ENCODE results near the gene TIGD6. TPM values are rescaled to one million over a fixed set of nuclear protein-coding genes. Genes with fewer than 3 reads are reported as not detected.

TIGD6 gene
- total RNA-seq, 6 donors from 2014 or later, result 2.2 to 6.3 (median 4.1) TPM

- Histone ChIP-seq H3K36me3 (peaks cover 3 to 56% (median 30%) of the 10 kb centered on the region in 4 donors), H3K27ac (no peak overlapping the region), H3K4me1 (no peaks in the 10 kb centered on the region), H3K9me3 (no peaks in the 10 kb centered on the region), H3K4me3 (no peak overlapping the region), H3K27me3 (no peaks in the 10 kb centered on the region)
- no peak for ATAC-seq (ENCODE audit: low FRiP score in 2 of 2)
- WGBS, 2 donors, result 79 to 88% methylated on average over 1 of the region's 1 CpG
- TF ChIP-seq POLR2AphosphoS5 (IDR thresholded peaks at IDR 0.05), result no peak
- no peak for TF ChIP-seq CTCF (IDR thresholded peaks at IDR 0.05)
- no peak for TF ChIP-seq EP300 (IDR thresholded peaks at IDR 0.05)
- no peak for TF ChIP-seq POLR2A (IDR thresholded peaks at IDR 0.05)
- no peak for DNase-seq
Measured at GRCh38 chr5:149979896-149980295, 20.6 kb downstream of the TIGD6 start.

GRCh38 chr5:149975409-149975808, 25.0 kb downstream of the TIGD6 start:
- H3K9me3 ChIP-seq, result no peaks in the 10 kb centered on the region
- peaks cover 0 to 26% (median 21%) of the 10 kb centered on the region in 4 donors for H3K36me3 ChIP-seq
- ATAC-seq (ENCODE audit: low FRiP score in 2 of 2), result no peak
- H3K4me1 ChIP-seq, result no peaks in the 10 kb centered on the region
- H3K27ac ChIP-seq, result no peak overlapping the region
- DNase-seq, result no peak
- 47 to 53% methylated on average over 2 of the region's 2 CpGs for WGBS, 2 donors
- H3K4me3 ChIP-seq, result no peak overlapping the region
- H3K27me3 ChIP-seq, result no peaks in the 10 kb centered on the region
- TF ChIP-seq POLR2AphosphoS5 (IDR thresholded peaks at IDR 0.05), result no peak
- no peak for TF ChIP-seq CTCF (IDR thresholded peaks at IDR 0.05)
- TF ChIP-seq EP300 (IDR thresholded peaks at IDR 0.05), result no peak
- no peak for TF ChIP-seq POLR2A (IDR thresholded peaks at IDR 0.05)

GRCh38 chr5:149969181-149969930, 31.1 kb downstream of the TIGD6 start:
- no peak overlapping the region for H3K4me3 ChIP-seq
- no peaks in the 10 kb centered on the region for H3K36me3 ChIP-seq
- no peak overlapping the region for H3K27ac ChIP-seq
- DNase-seq (no peak), ATAC-seq (ENCODE audit: low FRiP score in 2 of 2) (no peak)
- 90 to 92% methylated on average over 4 of the region's 4 CpGs for WGBS, 2 donors
- no peaks in the 10 kb centered on the region for H3K27me3 ChIP-seq
- no peaks in the 10 kb centered on the region for H3K9me3 ChIP-seq
- no peaks in the 10 kb centered on the region for H3K4me1 ChIP-seq
- no peak for TF ChIP-seq POLR2AphosphoS5 (IDR thresholded peaks at IDR 0.05)
- no peak for TF ChIP-seq CTCF (IDR thresholded peaks at IDR 0.05)

GRCh38 chr5:149966946-149967345, 33.5 kb downstream of the TIGD6 start:
- 87 to 94% methylated on average over 3 of the region's 3 CpGs for WGBS, 2 donors
- Histone ChIP-seq H3K36me3 (no peaks in the 10 kb centered on the region), H3K4me1 (peaks cover 0 to 3% (median 0%) of the 10 kb centered on the region in 4 donors), H3K4me3 (no peak overlapping the region), H3K27ac (no peak overlapping the region), H3K27me3 (no peaks in the 10 kb centered on the region), H3K9me3 (no peaks in the 10 kb centered on the region)
- no peak for DNase-seq
- no peak for TF ChIP-seq POLR2A (IDR thresholded peaks at IDR 0.05)
- no peak for TF ChIP-seq EP300 (IDR thresholded peaks at IDR 0.05)
- no peak for TF ChIP-seq POLR2AphosphoS5 (IDR thresholded peaks at IDR 0.05)
- TF ChIP-seq CTCF (IDR thresholded peaks at IDR 0.05), result no peak
- ATAC-seq (ENCODE audit: low FRiP score in 2 of 2), result no peak

GRCh38 chr5:149963729-149964128, 36.7 kb downstream of the TIGD6 start:
- H3K36me3 ChIP-seq, result no peaks in the 10 kb centered on the region
- no peaks in the 10 kb centered on the region for H3K9me3 ChIP-seq
- no peak overlapping the region for H3K27ac ChIP-seq
- 98 to 100% methylated on average over 3 of the region's 3 CpGs for WGBS, 2 donors
- H3K4me3 ChIP-seq, result no peak overlapping the region
- no peak for ATAC-seq (ENCODE audit: low FRiP score in 2 of 2)
- no peak for DNase-seq
- TF ChIP-seq POLR2A (IDR thresholded peaks at IDR 0.05) (no peak), POLR2AphosphoS5 (IDR thresholded peaks at IDR 0.05) (no peak), EP300 (IDR thresholded peaks at IDR 0.05) (no peak), CTCF (IDR thresholded peaks at IDR 0.05) (no peak)
- no peaks in the 10 kb centered on the region for H3K27me3 ChIP-seq
- peaks cover 10 to 27% (median 16%) of the 10 kb centered on the region in 4 donors for H3K4me1 ChIP-seq
